Cardiac septum (tissue), 1 donor: ENCODE data around the gene COL11A1. TPM values are rescaled to one million over a fixed set of nuclear protein-coding genes. Genes with fewer than 3 reads are reported as not detected.
"Not testable (repeated sequence)": the region's sequence is repeated elsewhere in the genome, so short reads cannot be mapped to it uniquely, and the experiment has no call there.

Experiments used
- DNase-seq: peaks from one replicate; pipeline ENCODE4 v3.0.0-alpha.2; 2020; ENCODE audit warnings: low spot score
- intact Hi-C: fragments of 100-400 bp; cut with DNase I; formaldehyde crosslinking; loops from one replicate; pipeline ENCODE4 v1.14.0; 2022
- total RNA-seq: library from RNA; stranded (reverse); fragmentation: NEBNext Ultra II Directional; extraction: Animal tissue kit (Norgen Biotek cat#: 25700); gene quantifications from one replicate; pipeline ENCODE4 v1.2.1, GENCODE V29; 2021
- donor health status: DM: no; HTN: no; CAD: no.

Gene COL11A1
- total RNA-seq, 1 donor from 2014 or later = 0.13 TPM

DNA sequence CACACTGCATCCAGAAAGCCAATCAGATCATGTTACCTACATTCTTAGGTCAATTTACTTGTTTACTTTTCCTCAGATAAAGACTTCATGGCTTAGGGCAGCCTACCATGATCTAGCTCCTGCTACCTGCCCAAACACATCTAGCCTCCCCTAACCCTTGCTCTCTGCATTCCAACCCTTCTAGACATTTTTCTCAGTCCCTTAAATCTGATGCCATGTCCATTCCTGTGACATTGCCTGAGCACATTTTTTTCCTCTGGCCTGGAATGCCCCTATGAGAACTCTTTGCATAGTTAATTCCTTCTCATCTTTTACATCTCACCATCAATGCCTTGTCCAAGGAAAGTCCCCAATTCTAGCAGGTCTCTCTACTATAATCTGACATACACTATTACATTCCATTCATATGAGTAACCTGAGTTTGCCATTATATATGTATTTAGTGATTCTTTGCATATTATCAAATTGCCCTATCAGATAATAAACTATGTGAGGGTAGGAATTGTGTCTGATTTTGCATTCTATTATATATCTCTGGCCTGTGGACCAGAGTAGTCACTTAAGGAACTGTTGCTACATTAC lies 166.9 kb downstream of the COL11A1 start:
- intact Hi-C loops = no loop called here
- DNase-seq = no peak

DNA sequence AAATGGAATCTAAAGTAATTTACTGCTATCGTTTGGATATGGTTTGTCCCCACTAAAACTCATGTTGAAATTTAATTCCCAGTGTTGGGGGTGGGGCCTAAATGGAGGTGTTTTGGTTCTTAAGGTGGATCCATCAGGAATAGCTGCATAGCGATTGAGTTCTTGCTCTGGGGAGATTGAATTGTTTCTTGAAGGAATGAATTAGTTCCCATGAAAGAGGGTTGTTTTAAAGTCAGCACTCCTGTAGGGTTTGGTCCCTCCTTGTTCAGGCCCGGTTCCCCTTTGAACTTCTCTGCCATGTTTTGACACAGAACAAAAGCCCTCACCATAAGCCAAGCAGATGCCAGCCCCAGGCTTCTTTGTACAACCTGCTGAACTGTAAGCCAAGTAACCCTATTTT lies 170.9 kb downstream of the COL11A1 start:
- no peak for DNase-seq
- intact Hi-C loops = no loop called here

DNA sequence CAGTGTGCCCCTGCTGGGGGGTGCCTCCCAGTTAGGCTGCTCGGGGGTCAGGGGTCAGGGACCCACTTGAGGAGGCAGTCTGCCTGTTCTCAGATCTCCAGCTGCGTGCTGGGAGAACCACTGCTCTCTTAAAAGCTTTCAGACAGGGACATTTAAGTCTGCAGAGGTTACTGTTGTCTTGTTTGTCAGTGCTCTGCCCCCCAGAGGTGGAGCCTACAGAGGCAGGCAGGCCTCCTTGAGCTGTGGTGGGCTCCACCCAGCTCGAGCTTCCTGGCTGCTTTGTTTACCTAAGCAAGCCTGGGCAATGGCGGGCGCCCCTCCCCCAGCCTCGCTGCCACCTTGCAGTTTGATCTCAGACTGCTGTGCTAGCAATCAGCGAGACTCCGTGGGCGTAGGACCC lies 175.0 kb downstream of the COL11A1 start:
- intact Hi-C loops, DNase-seq: not testable (repeated sequence)

DNA sequence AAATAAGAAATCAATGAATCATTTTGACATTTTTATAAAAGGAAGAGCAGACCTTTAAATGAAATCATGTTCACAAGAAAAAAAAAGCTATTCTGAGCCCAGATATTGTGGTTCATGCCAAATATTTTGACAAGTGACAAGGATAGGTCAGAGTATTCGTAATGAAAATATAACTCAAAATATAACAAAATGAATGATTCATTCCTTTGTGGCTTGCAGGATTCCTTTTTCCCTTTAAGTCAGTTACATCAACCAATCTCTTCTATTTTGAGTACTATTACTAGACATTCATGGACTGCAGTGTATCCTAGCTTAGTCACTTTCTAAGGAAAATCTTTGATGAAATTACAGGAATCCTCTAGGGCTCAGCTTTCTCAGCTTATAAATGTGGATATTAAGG lies 188.7 kb downstream of the COL11A1 start:
- intact Hi-C loops = no loop called here
- no peak for DNase-seq

DNA sequence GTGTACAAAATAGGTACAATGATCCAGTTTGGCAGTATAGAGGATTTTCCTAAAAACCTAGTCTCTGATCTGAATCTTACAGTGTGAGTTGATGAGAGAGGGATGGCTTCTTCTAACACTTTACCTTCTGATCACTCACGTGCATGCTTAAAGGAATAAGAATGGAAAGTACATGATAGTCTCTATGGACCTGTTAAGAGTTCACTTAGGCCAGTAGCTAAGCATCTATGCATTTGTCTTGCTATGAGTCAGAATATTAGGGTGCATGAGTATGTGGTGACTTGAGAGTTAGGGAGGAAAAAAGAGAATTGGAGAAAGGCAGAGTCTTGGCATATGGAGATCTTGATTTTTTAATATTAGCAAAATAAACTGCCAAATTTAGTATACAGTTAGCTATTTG lies 206.3 kb downstream of the COL11A1 start:
- intact Hi-C loops = no loop called here
- DNase-seq = no peak

DNA sequence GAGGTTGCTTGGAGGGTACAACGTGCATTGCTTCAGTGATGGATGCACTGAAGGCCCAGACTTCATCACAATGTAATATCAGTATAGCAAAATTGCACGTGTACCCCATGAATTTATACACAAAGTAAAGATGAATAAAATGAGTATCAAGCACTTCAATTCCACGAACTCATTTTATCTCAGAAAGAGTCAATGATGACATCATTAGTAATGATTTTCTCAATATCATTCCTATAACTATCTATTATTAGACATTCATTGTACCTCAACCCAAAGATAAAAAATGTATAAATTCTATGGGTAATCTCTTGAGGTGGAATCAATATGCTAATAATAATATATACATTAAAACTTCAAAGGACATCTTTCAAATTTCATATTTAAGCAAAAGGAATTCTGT lies 208.4 kb downstream of the COL11A1 start:
- no peak for DNase-seq
- intact Hi-C loops = no loop called here

DNA sequence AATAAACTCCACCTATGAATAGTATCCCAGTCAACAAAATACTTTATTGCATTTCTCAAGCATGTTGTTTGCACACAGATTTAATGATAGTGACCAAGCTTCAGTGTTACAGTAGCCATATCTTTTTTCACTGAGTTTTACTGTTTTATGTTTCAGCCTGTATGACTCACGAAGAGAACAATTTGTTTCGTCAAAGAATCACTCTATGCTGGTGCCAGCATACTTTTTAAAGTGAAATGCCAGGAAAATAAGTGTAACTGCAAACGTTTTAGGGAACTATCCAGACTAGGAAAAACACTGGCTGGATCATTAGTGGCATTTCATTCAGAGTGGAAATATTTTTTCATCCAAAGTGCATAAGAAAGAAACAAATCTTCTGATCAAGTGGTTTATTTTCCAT lies 210.8 kb downstream of the COL11A1 start:
- intact Hi-C loops = no loop called here

DNA sequence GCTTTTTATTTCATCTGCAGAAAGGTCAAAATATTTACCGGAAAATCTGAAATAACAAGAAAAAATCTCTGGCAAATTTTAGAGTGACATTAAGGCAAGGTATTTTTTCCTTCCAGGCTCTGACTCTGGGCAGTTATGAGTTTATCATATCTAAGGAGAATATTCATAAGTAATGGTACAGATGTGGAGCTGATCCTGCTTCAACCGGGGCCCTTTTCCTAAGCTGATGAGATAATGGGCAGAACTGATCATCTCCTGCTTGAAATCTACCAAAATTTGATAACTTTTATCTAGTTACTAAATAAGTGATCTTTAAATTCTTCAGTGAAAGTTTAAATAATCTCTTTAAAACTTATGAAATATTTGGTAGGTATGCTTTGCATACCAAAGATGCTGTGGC lies 211.6 kb downstream of the COL11A1 start:
- no peak for DNase-seq
- intact Hi-C loops = no loop called here

More for the DNA sequence above, 210.8 kb downstream of the COL11A1 start:
- DNase-seq = no peak

DNA sequence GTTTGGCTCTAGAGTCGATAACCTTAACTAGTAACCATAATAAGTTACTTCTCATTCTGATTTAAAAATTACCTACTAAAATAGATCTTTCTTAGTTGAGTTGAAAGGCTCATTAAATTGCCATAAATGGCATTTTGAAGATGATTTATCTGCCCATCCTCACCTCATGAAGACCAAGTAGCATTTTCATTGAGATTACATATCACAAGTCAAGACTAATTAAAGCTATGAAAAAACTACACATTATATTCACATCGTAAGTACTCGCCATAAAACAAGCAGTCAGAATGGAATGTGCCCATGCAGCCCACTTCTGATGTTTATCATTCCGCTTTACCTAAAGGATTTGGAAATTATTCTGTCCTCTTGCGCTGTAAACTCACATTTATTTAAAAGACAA lies 212.0 kb downstream of the COL11A1 start:
- DNase-seq = no peak
- intact Hi-C loops = no loop called here

DNA sequence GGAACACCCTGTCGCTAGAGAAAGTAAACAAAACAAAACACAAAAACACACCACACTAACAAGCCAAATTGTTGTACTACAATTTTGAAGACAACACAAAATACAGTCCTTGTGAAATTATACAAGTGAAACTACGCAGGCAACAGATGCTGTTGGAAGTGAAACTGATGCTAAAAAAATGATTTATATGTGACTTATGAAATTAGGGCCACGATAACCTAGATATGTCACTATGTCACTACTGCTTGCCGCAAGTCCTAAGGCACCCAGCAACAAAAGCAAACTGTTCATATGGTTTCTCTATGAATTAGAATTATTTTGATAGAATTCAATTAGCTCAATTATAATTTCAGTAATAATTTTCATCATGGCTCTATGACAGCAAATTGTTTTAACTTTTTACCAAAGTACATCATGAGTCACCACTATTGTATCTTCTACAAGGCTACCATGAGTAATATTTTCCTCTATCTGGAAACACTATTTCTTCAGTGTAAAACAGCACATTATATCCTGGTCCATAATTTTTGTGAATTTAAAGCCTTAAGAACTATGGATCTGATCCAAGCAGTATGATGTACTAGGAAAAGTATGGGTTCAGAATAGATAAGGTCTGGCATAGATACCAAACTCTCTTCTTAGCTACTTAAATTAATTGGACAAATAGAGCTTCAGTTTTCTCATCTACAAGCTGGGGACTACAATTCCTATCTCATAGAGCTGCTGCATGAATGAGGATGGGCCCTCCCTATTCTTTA lies 216.3 kb downstream of the COL11A1 start:
- intact Hi-C loops = no loop called here
- DNase-seq = no peak

DNA sequence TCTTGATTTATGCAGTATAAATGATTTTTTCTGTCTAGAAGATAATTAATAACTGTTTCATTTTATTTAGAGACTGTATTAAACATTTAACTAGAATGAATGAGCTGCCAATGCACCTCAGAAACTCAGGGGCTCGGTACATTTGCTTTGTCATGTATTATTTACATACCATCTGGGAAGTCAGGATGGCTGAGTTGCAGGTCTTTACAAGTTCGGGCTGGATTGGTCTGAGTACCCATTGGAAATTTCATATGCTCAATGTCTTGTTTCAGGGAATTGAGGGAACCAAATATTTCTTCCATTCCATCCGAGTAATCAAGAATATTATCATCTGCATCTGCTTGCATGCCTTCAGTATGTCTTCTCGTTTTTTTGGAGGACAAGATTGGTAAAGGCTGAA lies 221.7 kb downstream of the COL11A1 start:
- DNase-seq = no peak

DNA sequence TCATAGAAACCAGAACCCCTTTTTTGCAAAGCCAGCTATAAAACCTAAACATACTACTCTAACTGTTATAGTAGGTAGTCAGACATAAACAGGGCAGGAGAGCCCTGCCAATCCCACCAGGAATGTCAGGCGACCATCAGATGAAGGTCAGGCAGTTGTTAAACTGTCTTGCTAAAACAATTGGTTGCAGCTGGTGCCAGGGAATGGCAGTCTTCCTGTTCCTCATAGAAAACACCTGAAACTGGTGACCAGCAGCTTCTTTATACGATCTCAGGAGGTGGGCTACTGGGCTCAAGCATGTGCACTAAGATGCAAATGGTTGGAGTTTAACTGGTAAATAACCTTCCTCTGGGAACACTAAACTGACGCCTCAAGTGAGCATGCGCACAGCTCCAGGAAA lies 224.1 kb downstream of the COL11A1 start:
- intact Hi-C loops = no loop called here
- DNase-seq = no peak

More for the DNA sequence above, 221.7 kb downstream of the COL11A1 start:
- intact Hi-C loops = no loop called here

DNA sequence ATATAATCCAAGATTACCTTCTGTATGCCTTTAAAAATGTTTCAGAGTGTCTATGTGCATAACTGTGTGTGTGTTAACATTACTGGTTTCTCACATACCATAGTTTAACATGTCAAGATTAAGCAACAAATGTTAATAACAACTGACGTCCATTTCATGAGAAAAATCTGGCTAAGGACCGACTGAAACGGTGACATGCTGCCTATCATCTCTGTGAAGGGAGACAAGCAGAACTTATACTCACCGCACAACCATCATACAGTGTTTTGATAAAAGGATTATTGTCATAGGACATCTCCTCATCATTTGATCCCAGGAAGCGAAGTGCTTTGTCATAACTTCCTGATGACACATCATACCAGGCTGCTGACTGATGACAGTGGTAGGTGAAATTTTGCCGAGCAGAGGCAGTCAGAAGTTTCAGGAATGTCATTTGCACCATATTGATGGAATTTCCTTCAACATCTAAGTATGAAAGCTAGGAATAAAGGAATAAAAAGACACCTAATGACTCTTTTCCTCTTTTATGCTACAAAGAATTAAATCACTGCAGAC lies 228.8 kb downstream of the COL11A1 start:
- intact Hi-C loops = no loop called here

DNA sequence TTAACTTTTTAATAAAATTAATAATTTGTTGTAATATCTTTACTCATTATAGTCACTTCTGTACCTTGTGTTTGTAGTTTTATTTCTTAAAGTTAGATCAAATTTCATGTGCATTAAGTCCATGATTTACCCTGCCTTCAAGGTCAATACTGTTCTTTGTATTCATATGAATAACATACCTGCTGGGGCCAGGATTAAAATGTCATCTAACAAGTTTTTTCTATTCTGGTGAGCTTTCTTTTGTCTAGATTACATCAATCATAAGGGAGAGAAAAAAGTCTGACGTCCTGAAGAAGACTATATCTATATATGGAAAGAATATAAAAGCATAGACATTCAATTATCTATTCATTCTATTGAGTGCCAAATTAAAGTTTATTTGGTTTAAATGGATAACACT lies 232.6 kb downstream of the COL11A1 start:
- DNase-seq = no peak
- intact Hi-C loops = no loop called here

More for the DNA sequence above, 228.8 kb downstream of the COL11A1 start:
- no peak for DNase-seq

DNA sequence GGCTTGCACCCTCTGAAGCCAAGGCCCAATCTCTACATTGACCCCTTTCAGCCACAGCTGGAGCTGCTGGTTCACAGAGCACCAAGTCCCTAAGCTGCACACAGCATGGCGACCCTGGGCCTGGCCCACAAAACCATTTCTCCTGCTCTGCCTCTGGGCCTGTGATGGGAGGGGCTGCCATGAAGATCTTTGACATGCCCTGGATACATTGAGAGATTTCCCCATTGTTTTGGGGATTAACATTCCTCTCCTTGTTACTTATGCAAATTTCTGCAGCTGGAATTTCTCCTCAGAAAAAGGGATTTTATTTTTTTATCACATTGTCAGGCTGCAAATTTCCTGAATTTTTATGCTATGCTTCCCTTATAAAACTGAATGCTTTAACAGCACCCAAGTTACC lies 235.8 kb downstream of the COL11A1 start:
- no peak for DNase-seq
- intact Hi-C loops = no loop called here

DNA sequence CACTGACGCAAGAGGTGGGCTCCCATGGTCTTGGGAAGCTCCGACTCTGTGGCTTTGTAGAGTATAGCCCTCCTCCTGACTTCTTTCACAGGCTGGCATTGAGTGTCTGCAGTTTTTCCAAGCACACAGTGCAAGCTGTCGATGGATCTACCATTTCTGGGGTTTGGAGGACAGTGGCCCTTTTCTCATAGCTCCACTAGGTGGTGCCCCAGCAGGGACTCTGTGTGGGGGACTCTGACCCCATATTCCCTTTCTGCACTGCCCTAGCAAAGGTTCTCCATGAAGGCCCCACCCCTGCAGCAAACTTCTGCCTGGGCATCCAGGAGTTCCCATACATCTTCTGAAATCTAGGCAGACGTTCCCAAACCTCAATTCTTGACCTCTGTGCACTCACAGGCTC lies 236.2 kb downstream of the COL11A1 start:
- intact Hi-C loops = no loop called here
- no peak for DNase-seq

DNA sequence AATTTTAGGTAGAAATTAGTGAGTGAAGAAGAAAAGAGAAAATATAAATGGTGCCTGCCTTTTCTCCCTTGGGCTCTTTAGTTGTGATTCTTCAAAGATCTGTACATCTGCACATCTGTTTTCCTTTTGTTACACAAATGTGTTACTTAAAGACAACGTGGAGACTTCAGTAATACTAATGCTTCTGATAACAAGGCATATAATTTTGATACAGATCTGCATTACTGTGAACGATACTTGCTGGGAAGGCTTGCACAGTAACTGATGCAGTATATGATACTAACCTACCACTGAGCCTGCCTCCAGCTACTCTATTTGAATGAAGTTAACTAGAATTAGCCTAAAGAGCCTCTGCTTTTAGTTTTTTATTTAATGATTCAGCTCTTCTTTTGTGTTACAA lies 244.6 kb downstream of the COL11A1 start:
- DNase-seq = no peak
- intact Hi-C loops = no loop called here

DNA sequence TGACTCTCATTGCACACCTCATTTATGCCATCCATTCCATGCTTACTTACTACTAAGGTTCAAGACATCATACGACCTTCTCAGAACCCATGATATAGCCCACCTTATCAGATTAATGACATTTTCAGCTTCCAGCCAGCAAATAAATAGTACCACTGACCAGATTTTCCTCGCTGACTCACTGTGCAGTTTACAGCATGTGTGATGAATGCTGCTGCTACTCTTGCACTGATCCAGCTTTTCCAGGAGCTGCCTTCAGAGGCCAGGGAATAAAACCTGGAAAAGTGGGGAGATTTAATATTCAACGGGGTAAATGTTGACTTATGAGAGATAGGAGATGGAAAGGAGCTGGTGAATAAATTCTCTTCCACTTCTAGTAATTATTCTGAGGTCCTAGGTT lies 247.1 kb downstream of the COL11A1 start:
- DNase-seq = no peak
- intact Hi-C loops = no loop called here

DNA sequence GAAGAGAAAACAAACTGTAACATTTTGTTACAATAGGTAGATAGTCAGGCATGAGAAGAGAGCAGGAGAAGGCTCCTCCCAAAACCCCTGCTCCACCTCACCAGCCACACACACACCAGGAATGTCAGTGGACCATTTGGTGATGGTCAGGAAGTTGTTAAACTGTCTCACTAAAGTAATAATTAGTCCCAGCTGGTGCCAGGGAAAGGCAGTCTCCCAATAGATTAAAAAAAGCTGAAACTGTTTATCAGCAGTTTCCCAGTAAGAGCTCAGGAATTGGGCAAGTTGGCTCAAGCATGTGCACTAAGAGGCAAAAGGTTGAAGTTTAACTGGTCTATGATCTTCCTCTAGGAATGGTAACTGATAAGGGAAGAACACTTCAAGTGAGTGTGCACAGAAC lies 249.6 kb downstream of the COL11A1 start:
- no peak for DNase-seq

DNA sequence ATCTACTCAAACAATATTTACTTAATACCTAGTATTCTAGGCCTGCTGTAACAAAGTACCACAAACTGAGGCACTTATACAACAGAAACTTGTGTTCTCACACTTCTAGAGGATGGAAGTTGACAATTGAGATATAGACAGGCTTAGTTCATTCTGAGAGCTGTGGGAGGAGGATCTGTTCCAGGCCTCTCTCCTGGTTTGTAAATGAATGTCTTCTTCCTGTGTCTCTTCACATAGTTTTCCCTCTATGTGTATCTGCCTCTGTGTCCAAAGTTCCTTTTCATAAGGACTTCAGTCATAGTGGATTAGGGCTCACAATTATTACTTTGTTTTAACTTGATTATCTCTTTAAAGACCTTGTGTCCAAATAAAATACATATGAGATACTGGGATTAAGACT lies 251.1 kb downstream of the COL11A1 start:
- intact Hi-C loops = no loop called here
- no peak for DNase-seq

More for the DNA sequence above, 249.6 kb downstream of the COL11A1 start:
- intact Hi-C loops = no loop called here

DNA sequence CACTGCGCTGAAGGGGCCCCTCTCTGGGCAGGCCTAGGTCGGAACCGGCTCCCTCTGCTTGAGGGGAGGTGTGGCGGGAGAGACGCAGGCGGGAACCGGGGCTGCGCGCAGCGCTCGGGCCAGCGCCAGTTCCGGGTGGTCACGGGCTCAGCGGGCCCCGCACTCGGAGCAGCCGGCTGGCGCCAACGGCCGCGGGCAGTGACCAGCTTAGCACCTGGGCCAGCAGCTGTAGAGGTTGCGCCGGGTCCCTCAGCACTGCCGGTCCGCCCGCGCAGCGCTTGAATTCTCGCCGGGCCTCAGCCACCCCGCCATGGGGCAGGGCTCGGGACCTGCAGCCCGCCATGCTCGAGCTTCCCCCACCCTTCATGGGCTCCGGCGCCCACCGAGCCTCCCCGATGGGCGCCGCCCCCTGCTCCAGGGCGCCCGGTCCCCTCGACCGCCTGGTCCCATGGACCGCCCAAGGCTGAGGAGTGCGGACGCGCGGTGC lies 254.6 kb downstream of the COL11A1 start:
- intact Hi-C loops = no loop called here
- no peak for DNase-seq
